Stimulated activated CD4-positive, alpha-beta T cell treated with anti-CD3 and anti-CD28 coated beads, Interleukin-4, amount 100 ng/mL, for 4 hours (primary cell): ENCODE data around the gene ASMTL.
A peak's percentile ranks its signal among the peaks of the same experiment; 100 is the strongest.

Experiments
- DNase-seq, 2 experiments: peaks; one replicate each; pipeline ENCODE4 v3.0.0-alpha.2; 2020

Gene ASMTL

DNA sequence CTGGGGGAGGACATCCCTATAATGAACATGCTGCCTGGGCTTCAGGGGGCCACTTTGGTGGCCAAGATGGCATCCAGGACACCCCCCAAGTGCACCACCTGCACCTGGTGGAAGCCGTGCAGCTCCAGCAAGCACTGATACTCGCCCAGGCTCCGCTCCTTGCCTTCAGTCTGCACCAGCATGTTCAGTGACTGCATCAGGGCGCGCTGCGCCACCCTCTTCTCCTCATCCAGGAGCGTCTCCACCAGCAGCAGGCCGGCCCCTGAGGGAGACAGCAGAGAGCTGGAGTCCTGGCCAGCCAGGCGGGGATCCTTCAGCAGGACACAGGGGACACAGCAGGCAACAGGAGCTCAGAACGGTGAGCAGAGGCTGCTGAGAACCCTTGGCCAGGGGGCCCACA is 49.5 kb downstream of the ASMTL start:
- no peak for DNase-seq

DNA sequence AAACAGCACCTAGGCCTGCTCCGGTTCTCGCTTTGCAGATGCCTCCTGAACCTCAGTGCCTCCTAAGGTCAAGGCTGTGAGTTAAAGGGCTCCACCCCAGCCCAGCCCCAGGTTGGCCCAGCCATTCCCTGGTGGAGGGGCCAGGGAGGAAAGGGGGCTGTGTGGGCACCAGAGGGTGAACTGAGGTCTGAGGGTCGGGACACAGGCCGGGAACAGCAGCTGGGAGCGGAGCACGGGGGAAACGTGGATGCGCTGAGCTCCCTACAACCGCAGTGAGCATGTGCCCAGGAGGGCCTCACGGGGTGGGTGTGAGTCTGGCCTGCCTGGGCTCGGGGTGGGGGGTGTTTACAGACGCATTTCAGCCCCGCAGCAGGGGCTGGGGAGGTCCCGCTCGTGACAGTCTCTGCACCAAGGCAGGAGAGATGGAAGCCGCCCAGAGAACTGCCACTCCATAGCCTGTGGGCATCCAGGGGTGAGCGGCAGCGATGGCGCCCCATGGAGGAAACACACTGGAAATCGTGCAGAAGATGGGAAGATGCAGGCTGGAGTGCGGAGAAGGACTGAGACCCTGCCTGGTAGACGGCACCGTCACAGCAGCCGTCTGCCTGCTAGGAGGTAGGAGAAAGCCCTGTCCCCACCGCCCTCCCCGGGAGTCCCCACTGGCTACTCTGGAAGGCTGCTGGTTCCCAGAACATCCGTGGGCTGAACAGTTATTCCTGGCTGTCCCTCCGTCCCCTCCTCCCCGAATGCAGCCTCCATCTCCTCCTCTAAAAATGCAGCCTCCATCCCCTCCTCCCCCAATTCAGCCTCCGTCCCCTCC is 50.9 kb downstream of the ASMTL start:
- DNase-seq: no peak

DNA sequence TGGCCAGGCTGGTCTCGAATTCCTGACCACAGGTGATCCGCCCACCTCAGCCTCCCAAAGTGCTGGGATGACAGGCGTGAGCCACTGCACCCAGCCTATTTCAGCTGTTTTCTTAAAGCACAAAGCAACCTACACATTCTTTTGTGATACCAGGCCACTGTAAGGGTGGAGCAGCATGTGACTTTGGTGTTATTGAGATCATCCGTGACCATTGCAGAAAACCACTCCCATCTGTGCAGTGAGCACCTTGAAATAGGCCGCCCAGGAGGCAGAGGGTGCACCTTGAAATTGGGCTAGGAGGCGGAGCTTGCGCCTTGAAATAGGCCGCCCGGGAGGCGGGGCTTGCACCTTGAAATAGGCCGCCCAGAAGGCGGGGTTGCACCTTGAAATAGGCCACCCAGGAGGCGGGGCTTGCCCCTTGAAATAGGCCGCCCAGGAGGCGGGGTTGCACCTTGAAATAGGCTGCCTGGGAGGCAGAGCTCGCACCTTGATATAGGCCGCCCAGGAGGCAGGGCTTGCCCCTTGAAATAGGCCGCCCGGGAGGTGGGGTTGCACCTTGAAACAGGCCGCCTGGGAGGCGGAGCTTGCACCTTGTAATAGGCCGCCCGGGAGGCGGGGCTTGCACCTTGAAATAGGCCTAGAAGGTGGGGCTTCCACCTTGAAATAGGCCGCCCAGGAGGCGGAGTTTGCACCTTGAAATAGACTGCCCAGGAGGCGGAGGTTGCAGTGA is 51.8 kb downstream of the ASMTL start:
- no peak for DNase-seq

DNA sequence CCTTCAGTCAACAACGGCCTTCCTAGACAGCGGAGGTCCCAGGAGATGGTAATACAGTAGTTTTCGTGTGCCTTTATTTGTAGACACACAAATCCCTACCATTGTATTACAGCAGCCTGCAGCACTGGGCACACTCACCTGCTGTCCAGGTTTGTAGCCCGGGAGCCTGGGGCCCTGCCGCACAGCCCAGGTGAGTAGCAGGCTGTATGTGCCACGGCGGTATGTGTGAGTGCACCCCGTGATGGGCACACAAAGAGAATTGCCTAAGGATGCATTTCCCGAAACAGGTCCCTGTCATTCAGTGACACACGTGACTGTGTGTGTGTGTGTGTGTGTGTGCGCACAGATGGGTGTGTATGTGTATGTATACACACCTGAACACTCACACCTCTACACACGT is 52.7 kb downstream of the ASMTL start:
- DNase-seq: no peak

DNA sequence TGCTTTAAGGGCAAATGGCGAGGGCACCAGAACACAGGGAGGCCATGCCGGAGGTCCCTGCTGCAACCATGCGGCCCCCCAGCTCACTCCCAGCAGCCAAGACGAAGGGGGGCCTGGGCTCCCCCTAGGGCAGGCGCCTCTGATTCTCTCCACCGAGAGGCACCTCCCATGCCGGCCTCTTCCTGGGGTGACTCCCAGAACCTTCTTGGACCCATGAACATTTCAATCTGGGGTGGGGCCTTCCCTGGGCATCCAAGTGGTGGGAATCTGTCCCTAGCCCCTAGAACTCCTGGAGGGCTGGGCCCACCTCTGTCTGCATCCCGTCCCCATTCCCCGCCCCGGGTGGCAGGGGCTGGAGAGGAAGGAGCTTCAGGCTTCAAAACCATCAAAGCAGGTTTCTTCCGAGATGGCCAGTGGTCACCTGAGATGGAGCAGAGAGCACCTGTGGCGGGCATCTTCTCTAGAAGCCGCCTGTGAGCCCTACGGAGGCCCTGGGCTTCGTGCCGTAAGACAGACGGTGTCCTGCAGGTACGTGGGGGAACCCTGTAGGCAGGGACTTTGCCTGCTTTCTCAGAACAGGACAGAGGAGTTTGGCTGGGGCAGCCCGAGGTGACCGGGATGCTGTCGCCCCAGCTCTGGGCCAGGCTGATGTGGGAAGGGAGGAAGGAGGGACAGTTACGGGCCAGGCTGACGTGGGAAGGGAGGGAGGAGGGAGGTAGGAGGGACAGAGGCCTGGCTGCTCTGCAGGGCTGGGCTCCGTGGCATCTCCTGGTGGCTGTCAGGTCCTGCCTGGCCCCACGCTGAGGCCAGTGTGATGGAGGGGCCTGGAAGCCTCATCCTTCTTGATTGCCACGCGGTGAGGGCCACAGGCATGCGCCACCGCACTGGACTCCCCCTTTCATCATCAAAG is 54.0 kb downstream of the ASMTL start:
- no peak for DNase-seq

DNA sequence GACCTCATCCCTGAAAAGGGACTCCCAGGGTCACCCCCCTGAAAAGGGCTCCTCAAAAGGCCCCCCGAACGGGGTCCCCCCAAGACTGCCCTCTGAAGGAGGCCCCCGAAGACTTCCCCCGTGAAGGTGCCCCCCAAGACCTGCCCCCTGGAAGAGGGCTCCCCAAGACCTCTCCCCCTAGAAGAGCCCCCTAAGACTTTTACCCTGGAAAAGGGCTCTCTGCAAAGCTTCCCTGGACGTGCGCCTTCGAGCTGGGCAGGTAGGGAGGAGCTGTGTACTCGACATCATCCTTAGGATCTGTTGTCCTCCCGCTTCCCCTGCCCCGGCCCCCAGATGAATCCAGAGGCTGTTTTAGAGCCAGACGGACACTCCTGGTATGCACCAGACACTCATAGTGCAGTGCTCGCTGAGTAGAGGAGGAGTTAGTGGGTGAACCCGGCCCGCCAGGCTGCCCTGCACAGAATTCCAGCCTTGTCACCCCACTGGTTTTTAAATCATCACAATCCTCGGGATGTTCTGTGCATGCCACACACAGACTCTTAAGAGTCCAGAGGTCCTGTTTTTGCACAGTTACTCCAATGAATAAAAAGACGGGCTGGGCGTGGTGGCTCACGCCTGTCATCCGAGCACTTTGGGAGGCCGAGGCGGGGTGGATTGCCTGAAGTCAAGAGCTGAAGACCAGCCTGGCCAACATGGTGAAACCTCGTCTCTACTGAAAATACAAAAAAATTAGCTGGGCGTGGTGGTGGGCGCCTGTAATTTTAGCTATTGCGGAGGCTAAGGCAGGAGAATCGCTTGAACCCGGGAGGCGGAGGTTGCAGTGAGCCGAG is 55.1 kb downstream of the ASMTL start:
- DNase-seq: no peak

DNA sequence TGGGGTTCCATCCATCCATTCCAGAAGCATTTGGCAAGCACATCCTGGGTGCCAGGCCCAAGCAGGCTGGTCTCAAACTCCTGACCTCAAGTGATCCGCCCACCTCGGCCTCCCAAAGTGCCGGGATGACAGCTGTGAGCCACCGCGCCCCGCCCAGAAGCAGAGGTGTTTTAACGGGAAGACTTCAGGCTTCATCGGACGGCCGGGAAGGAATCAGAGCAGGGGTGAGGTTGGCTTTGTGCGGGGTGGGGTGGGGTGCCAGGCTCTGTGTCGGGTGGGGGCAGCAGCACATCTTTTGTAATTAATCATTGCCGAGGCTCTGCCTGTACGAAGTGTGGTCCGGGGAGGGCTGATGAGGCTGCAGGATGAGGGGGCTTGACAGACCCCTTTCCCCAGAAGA is 55.7 kb downstream of the ASMTL start:
- no peak for DNase-seq

DNA sequence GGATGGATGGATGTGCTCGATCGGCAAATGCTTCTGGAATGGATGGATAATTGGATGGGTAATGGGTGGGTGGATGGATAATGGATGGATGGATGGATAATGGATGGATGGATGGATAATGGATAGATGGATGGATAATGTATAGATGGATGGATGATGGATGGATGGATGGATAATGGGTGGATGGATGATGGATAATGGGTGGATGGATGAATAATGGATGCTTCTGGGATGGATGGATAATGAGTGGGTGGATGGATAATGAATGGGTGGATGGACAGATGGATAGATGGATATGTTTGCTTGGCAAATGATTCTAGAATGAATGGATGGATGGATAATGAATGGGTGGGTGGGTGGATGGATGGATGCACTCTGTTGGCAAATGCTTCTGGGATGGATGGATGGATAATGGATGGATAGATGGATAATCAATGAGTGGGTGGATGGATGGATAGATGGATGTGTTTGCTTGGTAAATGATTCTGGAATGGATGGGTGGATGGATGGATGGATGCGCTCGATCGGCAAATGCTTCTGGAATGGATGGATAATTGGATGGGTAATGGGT is 57.0 kb downstream of the ASMTL start:
- no peak for DNase-seq

DNA sequence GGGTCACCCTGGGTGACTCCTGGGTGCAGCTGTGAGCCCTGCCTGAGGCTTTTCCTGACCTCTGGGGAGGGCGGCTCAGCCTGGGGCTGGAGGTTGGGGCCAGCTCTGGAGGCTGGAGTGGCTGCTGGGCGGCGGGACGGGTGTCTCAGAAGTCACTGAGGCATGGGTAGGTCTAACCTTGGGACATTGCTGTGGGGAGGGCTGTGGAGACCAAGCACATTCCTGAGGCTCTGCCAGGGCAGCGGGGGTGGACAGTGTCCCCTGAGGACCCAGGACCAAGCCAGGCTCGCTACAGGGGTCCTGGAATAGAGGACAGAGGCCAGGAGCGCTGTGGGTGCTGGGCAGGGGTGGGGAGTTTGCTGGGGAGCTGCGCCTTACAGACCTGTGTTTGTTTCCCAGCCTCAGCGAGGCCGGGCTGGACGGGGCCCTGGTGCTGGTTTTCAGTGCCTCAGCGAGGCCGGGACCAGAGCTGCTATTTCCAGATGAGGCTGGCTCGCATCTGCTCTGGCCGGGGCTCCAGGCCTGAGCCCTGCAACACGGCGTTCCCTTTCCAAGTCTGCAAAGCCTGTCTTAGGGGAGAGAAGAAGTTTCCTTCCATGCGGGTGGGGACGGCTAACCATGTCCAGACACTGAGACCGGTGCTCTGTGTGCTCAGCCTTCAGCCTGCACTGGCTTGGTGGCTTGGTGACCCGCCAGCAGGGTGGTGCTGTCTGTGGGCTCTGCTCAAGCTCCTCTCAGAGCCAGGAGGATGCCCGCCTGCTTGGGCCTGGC is 57.8 kb downstream of the ASMTL start:
- DNase-seq: no peak

DNA sequence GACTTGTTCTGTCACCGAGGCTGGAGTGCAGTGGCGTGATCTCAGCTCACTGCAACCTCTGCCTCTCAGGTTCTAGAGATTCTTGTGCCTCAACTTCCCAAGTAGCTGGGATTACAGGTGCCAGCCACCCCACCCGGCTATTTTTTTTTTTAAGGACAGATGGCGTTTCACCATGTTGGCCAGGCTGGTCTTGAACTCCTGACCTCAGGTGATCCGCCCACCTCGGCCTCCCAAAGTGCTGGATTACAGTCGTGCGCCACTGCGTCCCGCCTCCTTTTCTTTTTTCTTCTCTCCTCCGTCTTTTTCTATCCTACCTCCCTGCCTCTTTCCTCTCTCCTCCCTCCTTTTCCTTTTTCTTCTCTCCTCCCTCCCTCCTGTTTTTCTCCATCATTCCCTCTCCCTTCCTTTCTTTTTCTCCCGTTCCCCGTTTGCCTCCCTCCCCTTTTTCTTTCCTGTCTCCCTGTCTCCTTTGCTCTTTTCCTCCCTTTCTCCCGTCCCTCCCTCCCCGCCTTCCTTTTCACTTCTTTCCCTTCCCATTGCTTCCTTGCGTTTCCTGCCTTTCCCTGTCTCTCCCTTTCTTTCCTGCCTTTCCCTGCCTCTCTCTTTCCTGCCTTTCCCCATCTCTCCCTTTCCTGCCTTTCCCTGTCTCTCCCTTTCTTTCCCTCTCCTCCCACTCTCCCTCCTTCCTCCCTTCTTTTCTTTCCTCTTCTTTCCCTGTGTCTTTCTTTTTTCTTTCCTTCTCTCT is 58.7 kb downstream of the ASMTL start:
- no peak for DNase-seq

DNA sequence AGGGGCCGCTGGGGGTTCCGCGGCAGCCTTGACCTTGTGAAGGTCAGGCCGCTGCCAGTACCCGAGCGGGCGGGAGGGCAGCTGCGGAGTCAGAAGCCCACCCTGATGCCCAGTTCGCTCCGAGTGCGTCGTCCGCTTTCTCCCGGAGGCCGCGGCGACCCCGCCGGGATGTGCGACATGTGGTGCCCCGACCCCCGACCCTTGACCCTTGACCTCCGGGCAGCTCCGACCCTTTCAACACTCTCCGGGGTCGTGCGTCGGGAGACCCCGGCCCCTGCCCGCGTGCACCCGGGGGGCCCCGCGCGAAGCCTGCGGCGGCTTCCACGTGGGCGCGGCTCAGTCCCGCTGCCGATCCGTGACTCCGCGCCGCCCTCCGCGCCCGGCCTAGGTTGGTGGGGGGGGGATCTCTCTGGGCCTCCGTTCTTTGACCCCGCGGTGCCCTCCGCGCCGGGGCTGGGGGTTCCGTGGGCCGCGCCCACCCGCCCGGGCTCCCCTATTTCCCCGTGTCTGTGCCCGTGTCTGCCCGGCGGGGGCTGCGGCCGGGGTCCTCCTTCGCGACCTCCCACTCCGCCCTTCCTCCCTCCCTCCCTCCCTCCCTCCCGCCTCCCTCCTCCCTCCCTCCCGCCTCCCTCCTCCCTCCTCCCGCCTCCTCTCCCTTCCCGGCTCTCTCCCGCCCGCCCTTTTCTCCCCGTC is 60.2 kb downstream of the ASMTL start:
- DNase-seq: peak; percentile 57 to 61

DNA sequence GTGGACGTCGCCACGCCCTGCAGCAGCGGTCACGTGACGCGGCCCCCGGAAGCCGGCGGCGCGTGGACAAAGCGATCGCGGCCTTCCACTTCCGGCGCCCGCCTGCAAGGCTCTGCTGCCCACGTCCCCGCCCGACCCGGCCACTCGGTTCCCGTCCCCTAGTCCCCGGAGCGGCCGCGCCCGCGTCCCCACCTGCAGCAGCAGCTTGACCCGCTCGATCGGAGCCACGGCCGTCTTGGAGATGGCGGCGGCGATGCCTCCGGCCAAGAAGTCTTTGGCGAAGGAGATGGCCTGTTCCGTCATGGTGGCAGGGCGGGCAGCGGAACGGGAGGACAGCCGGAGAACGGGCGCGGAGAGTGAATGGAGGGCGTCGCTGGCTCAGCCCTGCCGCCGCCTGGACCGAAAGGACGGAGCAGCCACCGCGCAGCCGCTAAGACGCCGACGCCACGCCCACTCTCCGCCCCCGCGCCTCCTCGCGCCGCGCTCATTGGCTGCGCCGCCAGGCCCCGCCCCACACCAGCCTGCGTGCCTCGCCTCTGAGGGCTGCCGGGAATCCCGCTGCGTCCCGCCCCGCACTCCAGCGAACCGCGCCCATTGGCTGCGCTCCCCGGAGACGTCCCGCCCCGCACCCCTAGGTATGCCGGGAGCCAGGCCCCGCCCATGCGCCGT is 60.9 kb downstream of the ASMTL start, which contains the start of gene SLC25A6:
SLC25A6 (minus strand) TSS at position 407 of the 669 bp plus-strand sequence; CDS start at position 303, 104 bp downstream.
- DNase-seq: peak; percentile 100

DNA sequence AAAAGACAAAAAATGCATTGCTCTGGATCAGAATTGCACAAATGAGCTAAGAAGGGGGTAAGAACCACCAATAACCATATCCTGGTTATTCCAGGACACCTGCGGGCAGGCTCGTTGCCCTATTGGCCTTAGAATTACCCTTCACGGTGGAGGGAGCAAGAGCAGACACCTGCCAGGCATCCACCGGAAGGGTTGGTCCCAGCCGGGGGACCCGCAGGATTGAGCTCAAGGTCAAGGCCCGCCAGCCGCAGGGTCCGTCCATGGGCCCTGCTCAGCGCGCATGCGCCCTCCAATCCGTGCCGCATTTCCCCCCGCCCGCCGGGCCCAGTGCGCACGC is 61.4 kb downstream of the ASMTL start:
- DNase-seq: peak in 1 of 2 experiments; percentile 87

DNA sequence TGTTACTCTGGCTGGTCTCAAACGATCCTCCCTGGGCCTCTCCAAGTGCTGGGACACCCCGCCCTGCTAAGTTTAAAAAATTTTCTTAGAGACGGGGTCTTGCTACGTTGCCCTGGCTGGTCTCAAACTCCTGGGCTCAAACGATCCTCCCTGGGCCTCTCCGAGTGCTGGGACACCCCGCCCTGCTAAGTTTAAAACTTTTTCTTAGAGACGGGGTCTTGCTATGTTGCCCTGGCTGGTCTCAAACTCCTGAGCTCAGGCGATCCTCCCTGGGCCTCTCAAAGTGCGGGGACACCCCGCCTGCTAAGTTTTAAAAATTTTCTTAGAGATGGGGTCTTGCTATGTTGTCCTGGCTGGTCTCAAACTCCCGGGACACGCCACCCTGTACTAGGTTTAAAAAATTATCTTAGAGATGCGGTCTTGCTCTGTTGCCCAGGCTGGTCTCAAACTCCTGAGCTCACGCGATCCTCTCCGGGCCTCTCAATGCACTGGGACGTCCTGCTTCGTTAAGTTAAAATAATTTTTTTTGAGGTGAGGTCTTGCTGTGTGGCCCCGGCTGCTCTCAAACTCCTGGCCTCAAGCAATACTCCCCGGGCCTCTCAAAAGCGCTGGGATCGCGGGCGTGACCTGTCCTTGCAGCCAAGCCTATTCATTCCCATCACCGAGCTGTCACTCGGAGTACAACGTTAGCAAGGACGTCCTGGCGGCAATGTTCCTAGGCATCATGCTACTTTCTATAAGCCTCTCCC is 61.9 kb downstream of the ASMTL start:
- no peak for DNase-seq

DNA sequence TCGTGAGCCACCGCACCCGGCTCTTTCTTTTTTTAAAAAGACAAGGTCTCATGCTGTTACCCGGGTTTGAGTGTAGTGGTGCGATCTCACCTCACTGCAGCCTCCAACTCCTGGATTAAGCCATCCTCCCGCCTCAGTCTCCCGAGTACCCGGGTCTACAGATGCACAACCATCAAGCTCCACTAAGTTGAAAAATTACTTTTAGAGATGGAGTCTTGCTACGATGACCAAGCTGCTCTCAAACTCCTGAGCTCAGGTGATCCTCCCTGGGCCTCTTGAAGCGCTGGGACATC is 62.8 kb downstream of the ASMTL start:
- DNase-seq: no peak

DNA sequence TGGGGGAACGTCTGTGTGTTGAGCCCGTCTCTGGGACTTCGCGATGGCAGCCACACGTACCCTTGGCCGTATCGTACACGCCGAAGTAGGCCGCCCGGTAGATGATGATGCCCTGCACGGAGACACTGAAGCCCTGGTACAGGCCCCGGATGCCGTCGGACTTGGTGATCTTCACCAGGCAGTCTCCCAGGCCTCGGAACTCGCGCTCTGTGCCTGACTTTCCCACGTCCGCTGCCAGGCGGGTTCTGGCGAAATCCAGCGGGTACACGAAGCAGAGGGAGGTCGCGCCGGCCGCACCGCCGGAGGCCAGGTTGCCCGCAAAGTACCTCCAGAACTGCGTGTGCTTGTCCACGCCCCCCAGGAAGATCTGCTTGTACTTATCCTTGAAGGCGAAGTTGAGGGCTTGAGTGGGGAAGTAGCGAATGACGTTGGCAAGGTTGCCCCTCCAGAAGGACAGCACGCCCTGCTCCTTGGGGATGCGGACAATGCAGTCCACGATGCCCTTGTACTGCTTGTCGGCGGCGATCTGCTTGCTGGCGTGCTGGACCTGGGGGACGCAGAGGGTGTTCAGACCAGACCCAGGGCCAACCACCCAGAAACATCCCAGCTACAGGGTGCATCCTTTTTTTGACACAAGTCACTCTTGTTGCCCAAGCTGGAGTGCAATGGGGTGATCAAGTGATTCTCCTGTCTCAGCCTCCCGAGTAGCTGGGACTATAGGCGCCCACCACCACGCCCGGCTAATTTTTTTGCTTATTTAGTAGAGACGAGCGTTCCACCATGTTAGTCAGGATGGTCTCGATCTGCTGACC is 63.3 kb downstream of the ASMTL start:
- no peak for DNase-seq

DNA sequence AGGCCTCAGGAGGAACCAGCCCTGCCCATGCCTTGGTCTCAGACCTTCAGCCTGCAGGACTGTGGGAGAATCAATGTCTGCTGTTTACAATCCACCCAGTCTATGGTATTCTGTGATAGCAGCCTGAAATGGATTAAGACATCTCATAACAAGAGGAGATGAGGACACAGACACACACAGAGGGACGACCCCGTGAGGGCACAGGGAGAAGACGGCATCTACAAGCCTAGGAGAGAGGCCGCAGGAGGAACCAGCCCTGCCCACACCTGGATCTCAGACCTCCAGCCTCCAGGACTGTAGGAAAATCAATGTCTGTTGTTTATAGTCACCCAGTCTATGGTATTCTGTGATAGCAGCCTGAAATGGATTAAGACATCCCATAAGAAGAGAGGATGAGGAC is 64.1 kb downstream of the ASMTL start:
- DNase-seq: no peak
